ENCODE results near the gene SENP1. TPM values are rescaled to one million over a fixed set of nuclear protein-coding genes. Genes with fewer than 3 reads are reported as not detected.
A peak's percentile ranks its signal among the peaks of the same experiment; 100 is the strongest.

SENP1 gene
- total and polyA plus RNA-seq, 2 experiments from 2014 or later, result 16.7 to 20.4 TPM

DNA sequence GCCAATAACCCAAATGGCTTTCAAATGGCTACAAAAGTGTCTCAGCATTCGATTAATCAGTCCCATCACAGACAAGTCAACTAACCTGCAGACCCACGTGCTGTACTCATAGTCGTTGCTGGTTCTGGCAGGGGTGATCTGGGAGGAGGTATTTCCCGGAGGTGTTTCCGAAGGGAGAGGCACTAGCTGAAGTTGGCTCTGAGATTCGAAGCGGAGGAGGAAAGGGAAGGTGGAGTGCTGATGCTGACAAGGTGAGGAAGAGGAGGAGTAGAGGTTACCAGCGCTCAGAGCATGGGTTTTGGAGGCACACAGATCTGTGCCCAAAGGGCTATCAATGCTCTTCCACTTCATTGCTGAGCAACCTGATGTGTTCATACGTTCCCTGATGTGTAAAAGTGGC, 81.1 kb downstream of the SENP1 start:
- peaks cover 47% of the 10 kb centered on the region for H3K4me1 ChIP-seq (ENCODE audit: low read depth)
- DNase-seq (ENCODE audit: low read depth in 1 of 2, low spot score in 1 of 2), result no peak
- no peak overlapping the region for H3K27ac ChIP-seq
- no peaks in the 10 kb centered on the region for H3K9me3 ChIP-seq (ENCODE audit: low read depth)
- no peak overlapping the region for H3K4me3 ChIP-seq
- H3K36me3 ChIP-seq, result no peaks in the 10 kb centered on the region
- TF ChIP-seq, protein P1, sequence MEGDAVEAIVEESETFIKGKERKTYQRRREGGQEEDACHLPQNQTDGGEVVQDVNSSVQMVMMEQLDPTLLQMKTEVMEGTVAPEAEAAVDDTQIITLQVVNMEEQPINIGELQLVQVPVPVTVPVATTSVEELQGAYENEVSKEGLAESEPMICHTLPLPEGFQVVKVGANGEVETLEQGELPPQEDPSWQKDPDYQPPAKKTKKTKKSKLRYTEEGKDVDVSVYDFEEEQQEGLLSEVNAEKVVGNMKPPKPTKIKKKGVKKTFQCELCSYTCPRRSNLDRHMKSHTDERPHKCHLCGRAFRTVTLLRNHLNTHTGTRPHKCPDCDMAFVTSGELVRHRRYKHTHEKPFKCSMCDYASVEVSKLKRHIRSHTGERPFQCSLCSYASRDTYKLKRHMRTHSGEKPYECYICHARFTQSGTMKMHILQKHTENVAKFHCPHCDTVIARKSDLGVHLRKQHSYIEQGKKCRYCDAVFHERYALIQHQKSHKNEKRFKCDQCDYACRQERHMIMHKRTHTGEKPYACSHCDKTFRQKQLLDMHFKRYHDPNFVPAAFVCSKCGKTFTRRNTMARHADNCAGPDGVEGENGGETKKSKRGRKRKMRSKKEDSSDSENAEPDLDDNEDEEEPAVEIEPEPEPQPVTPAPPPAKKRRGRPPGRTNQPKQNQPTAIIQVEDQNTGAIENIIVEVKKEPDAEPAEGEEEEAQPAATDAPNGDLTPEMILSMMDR (IDR thresholded peaks at IDR 0.05; ENCODE audit: low read depth, low read length), result no peak
- H3K27me3 ChIP-seq, result peaks cover 5% of the 10 kb centered on the region

DNA sequence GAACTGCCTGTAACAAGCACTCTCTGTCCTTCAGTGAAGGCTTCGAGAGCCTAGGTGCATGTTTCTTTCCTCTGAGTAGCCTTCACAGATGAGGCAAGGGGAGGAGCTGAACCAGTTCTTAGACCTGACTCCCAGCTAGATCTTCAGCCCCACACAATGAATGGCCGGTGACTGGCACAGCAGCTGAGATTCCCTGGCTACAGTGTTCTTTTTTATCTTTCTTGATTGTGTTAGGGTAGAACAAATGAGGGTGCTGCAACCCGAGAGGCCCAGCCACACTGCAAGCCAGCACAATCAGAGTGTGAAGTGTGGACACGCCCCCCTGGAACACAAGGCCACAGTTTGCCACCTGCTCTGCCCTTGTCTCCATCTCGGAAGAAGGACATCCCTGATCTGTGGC, 82.5 kb downstream of the SENP1 start:
- TF ChIP-seq, protein P1 (IDR thresholded peaks at IDR 0.05; ENCODE audit: low read depth, low read length), result no peak
- no peaks in the 10 kb centered on the region for H3K9me3 ChIP-seq (ENCODE audit: low read depth)
- peaks cover 18% of the 10 kb centered on the region for H3K27me3 ChIP-seq
- H3K27ac ChIP-seq, result peak overlapping the region; percentile 35
- H3K4me3 ChIP-seq, result no peak overlapping the region
- H3K4me1 ChIP-seq (ENCODE audit: low read depth), result peaks cover 34% of the 10 kb centered on the region
- no peaks in the 10 kb centered on the region for H3K36me3 ChIP-seq
- DNase-seq (ENCODE audit: low read depth in 1 of 2, low spot score in 1 of 2), result peak in 1 of 2 donors; percentile 51

DNA sequence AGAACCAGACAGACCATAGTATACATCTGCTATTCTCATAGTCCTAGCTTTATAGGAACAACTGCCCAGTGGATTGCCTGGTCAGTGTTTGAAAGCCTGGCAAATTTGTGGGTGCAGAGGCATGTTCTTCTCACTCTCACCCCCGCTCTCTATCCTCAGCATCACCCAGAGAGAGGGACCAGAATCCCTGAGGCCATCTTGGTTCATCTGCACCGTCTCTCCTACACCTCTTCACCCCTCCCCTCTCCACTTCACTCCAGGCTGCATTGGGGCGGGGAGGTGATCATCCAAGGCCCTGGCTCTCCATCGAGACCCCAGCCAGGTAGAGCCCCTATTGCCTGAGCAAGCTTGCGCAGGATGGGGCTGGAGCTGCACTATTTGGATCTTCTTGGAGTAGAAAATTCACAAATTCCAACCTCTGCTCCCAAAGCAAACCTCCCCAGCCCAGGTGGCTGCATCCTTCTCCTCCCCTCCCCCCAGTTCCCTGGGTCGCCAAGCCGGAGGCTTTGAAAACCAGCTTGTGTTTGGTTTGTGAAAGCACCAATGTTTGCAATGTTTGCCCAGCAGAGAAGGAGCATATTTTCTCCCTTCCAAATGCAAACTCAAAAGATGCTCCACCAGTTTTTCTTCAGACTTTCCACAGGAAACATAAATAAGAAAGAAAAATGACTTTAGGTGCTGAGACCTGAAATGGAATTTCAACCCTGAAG, 83.0 kb downstream of the SENP1 start:
- no peaks in the 10 kb centered on the region for H3K9me3 ChIP-seq (ENCODE audit: low read depth)
- TF ChIP-seq, protein P1 (IDR thresholded peaks at IDR 0.05; ENCODE audit: low read depth, low read length), result no peak
- no peaks in the 10 kb centered on the region for H3K36me3 ChIP-seq
- no peak overlapping the region for H3K4me3 ChIP-seq
- H3K27ac ChIP-seq, result peak overlapping the region; percentile 35
- peaks cover 23% of the 10 kb centered on the region for H3K27me3 ChIP-seq
- no peak for DNase-seq (ENCODE audit: low read depth in 1 of 2, low spot score in 1 of 2)
- H3K4me1 ChIP-seq (ENCODE audit: low read depth), result peaks cover 28% of the 10 kb centered on the region

DNA sequence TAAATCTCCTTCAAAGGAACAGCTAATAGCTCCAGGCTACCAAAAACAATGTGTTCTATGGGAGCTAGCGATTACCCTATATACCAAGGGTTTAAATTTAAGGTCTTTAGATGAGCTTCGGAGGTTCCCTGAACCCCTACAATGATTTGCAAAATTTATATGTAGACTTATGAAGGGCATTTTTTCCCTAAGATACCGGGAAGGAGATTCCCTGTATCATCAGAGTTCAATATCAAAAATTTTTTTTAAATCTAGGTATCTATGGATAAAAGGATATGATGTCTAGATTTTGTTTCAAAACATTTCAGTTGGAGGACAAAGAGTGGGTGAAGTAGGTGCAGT, 83.7 kb downstream of the SENP1 start:
- H3K27me3 ChIP-seq, result peaks cover 30% of the 10 kb centered on the region

DNA sequence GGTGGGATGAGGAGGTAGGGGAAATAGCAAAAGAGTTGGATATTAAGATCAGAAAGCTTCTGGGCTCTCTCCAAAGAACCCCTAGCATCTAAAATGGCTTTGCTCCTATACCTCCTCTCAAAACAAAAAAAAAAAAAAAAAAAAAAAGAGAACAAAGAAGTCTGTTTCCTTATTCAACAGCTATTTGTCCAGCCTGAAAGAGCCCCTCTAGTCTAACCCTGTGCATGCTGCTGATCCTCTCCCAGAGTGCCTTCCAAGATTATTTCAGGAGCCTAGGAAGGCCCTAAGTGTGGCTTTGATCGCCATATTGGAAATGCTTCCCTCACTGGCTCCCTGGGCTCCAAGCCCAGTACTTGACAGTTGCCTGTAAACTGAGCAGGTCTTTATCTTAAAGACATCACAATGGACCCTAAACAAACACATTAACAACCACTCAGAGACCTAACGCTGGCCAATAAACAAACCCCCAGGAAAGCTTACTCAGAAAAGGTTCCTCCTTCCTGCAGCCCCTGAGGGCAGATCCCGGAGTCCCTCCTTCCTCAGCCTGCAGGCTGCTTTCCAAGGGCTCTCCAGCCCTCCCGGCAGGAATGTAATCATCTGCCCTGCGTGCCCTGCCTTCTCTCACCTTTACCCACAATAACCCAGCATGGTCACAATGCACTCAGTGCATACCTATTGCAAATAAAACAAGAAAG, 84.2 kb downstream of the SENP1 start:
- Histone ChIP-seq H3K27me3 (peaks cover 35% of the 10 kb centered on the region), H3K4me3 (no peak overlapping the region), H3K36me3 (no peaks in the 10 kb centered on the region), H3K4me1 (ENCODE audit: low read depth) (peaks cover 21% of the 10 kb centered on the region), H3K27ac (no peak overlapping the region), H3K9me3 (ENCODE audit: low read depth) (no peaks in the 10 kb centered on the region)
- TF ChIP-seq, protein P1 (IDR thresholded peaks at IDR 0.05; ENCODE audit: low read depth, low read length), result no peak
- no peak for DNase-seq (ENCODE audit: low read depth in 1 of 2, low spot score in 1 of 2)

More for the DNA sequence above, 83.7 kb downstream of the SENP1 start:
- Histone ChIP-seq H3K4me1 (ENCODE audit: low read depth) (peaks cover 21% of the 10 kb centered on the region), H3K36me3 (no peaks in the 10 kb centered on the region), H3K9me3 (ENCODE audit: low read depth) (no peaks in the 10 kb centered on the region), H3K4me3 (no peak overlapping the region), H3K27ac (no peak overlapping the region)
- no peak for DNase-seq (ENCODE audit: low read depth in 1 of 2, low spot score in 1 of 2)
- TF ChIP-seq, protein P1 (IDR thresholded peaks at IDR 0.05; ENCODE audit: low read depth, low read length), result no peak

Data from cardiac muscle cell (in vitro differentiated cells and primary cell).